Caco-2 (cell line): ENCODE results near the gene DYRK1A. TPM values are rescaled to one million over a fixed set of nuclear protein-coding genes. Genes with fewer than 3 reads are reported as not detected.

Source experiments
- BruUV-seq: library from RNA; stranded (reverse); fragments of 400-500 nt; replicated peaks from 2 replicates; lab custom pipeline; 2021; lab: Mats Ljungman, UMichigan
- CTCF ChIA-PET: fragments of 300-600 bp; sonication (Branson Sonifier 250); formaldehyde crosslinking; loops from one replicate; lab custom pipeline; 2022; ENCODE audit warnings: antibody characterized with exemption; lab: Charles Lee
- POLR2A ChIA-PET: fragments of 300-600 bp; sonication (Branson Sonifier 250); formaldehyde crosslinking; loops from one replicate; lab custom pipeline; 2022; ENCODE audit warnings: antibody characterized with exemption; lab: Charles Lee
- DNase-seq, 2 experiments: peaks; one replicate each; pipeline versions ENCODE4 v3.0.0 to v3.0.0-alpha.2; 2020 to 2022
- H3K27me3 ChIP-seq: replicated peaks from 2 replicates; pipeline ENCODE4 v1.6.0; 2011; ENCODE audit warnings: low read length; ENCODE audit not compliant: control insufficient read depth, insufficient read depth
- H3K36me3 ChIP-seq: 2 replicates; pipeline ENCODE4 v1.5.1; 2011; ENCODE audit warnings: low read length; ENCODE audit not compliant: control insufficient read depth, insufficient read depth
- H3K4me1 ChIP-seq: fragments of 250-450 bp; sonication (Bioruptor Pico); 2 replicates; pipeline ENCODE4 v1.5.1; 2020; ENCODE audit warnings: mild to moderate bottlenecking
- H3K4me3 ChIP-seq: 2 replicates; pipeline ENCODE4 v1.5.1; 2011; ENCODE audit warnings: low read depth, mild to moderate bottlenecking, control low read depth, low read length
- H3K9me3 ChIP-seq: fragments of 250-450 bp; sonication (Bioruptor Pico); 2 replicates; pipeline ENCODE4 v1.5.1; 2020; ENCODE audit warnings: mild to moderate bottlenecking, moderate library complexity
- H3K27ac Mint-ChIP-seq: one replicate; pipeline ENCODE4 v1.8.0; 2022; ENCODE audit warnings: mixed read lengths; ENCODE audit not compliant: unreplicated experiment
- H3K27me3 Mint-ChIP-seq: one replicate; pipeline ENCODE4 v1.8.0; 2022; ENCODE audit warnings: mixed read lengths; ENCODE audit not compliant: insufficient read depth, unreplicated experiment
- H3K36me3 Mint-ChIP-seq: one replicate; pipeline ENCODE4 v1.8.0; 2022; ENCODE audit warnings: mild to moderate bottlenecking, mixed read lengths; ENCODE audit not compliant: insufficient read depth, unreplicated experiment
- H3K4me1 Mint-ChIP-seq: one replicate; pipeline ENCODE4 v1.8.0; 2022; ENCODE audit warnings: low read depth, mixed read lengths; ENCODE audit not compliant: unreplicated experiment
- H3K4me3 Mint-ChIP-seq: one replicate; pipeline ENCODE4 v1.8.0; 2022; ENCODE audit warnings: mild to moderate bottlenecking, moderate library complexity, mixed read lengths; ENCODE audit not compliant: unreplicated experiment
- H3K9me3 Mint-ChIP-seq: one replicate; pipeline ENCODE4 v1.8.0; 2022; ENCODE audit warnings: mixed read lengths; ENCODE audit not compliant: unreplicated experiment
- CTCF ChIP-seq, 2 experiments: fragments of 200-600 bp in 1 of 2; IDR thresholded peaks; 1 replicate in 1 of 2; 2 replicates in 1 of 2; pipeline versions ENCODE4 v1.5.1 to v1.8.0; 2011 to 2022; ENCODE audit warnings: antibody characterized with exemption in 1 of 2, control low read depth in 1 of 2, inconsistent platforms in 1 of 2, low read depth in 1 of 2, low read length in 1 of 2, mild to moderate bottlenecking in 1 of 2, moderate library complexity in 1 of 2; ENCODE audit not compliant: insufficient read depth in 1 of 2, severe bottlenecking in 1 of 2, unreplicated experiment in 1 of 2
- intact Hi-C: fragments of 100-400 bp; cut with micrococcal nuclease; formaldehyde crosslinking; loops from one replicate; pipeline ENCODE4 v1.10.0; 2022; ENCODE audit not compliant: unreplicated experiment
- total RNA-seq: library from RNA; stranded (reverse); gene quantifications from 2 replicates; pipeline ENCODE4 v1.2.3, GENCODE V29; 2022

DYRK1A gene
- total RNA-seq, 1 experiment from 2014 or later: 50.9 TPM

GRCh38 chr21:37447288-37447936 lies 80.8 kb downstream of the DYRK1A start:
- Mint-ChIP-seq H3K27ac (no peak overlapping the region), H3K4me1 (peaks cover 33% of the 10 kb centered on the region), H3K4me3 (no peak overlapping the region), H3K27me3 (no peaks in the 10 kb centered on the region), H3K36me3 (peaks cover 21% of the 10 kb centered on the region), H3K9me3 (no peaks in the 10 kb centered on the region)
- H3K4me3 ChIP-seq: no peak overlapping the region
- no peak for DNase-seq
- no TSS peak for BruUV-seq
- H3K36me3 ChIP-seq: no peaks in the 10 kb centered on the region; the same call in none of the 2 replicates
- TF ChIP-seq CTCF (IDR thresholded peaks at IDR 0.05; ENCODE audit: insufficient read depth in 1 of 2, low read depth in 1 of 2, low read length in 1 of 2, severe bottlenecking in 1 of 2, unreplicated experiment in 1 of 2): no peak
- CTCF ChIA-PET: no interaction called here
- peaks cover 24% of the 10 kb centered on the region for H3K4me1 ChIP-seq
- no peaks in the 10 kb centered on the region for H3K27me3 ChIP-seq
- H3K9me3 ChIP-seq: no peaks in the 10 kb centered on the region
- intact Hi-C loops: no loop called here
- POLR2A ChIA-PET: no interaction called here

- no peaks in the 10 kb centered on the region for H3K27me3 Mint-ChIP-seq
- Histone ChIP-seq H3K27me3 (no peaks in the 10 kb centered on the region), H3K36me3 (no peaks in the 10 kb centered on the region; the same call in none of the 2 replicates), H3K4me3 (no peak overlapping the region), H3K9me3 (no peaks in the 10 kb centered on the region), H3K4me1 (peaks cover 25% of the 10 kb centered on the region)
- CTCF ChIA-PET: no interaction called here
- peaks cover 18% of the 10 kb centered on the region for H3K36me3 Mint-ChIP-seq
- no peak overlapping the region for H3K4me3 Mint-ChIP-seq
- POLR2A ChIA-PET: no interaction called here
- intact Hi-C loops: no loop called here
- no peak for DNase-seq
- TF ChIP-seq CTCF (IDR thresholded peaks at IDR 0.05; ENCODE audit: insufficient read depth in 1 of 2, low read depth in 1 of 2, low read length in 1 of 2, severe bottlenecking in 1 of 2, unreplicated experiment in 1 of 2): no peak
- BruUV-seq: no TSS peak
- no peak overlapping the region for H3K27ac Mint-ChIP-seq
- H3K4me1 Mint-ChIP-seq: peaks cover 26% of the 10 kb centered on the region
- H3K9me3 Mint-ChIP-seq: no peaks in the 10 kb centered on the region
These were observed 82.8 kb downstream of the DYRK1A start for GRCh38 chr21:37449302-37449937.

- POLR2A ChIA-PET: no interaction called here
- no peak overlapping the region for H3K27ac Mint-ChIP-seq
These were observed 83.9 kb downstream of the DYRK1A start for GRCh38 chr21:37450445-37450941.

More at GRCh38 chr21:37450445-37450941, 83.9 kb downstream of the DYRK1A start:
- no TSS peak for BruUV-seq
- Histone ChIP-seq H3K27me3 (no peaks in the 10 kb centered on the region), H3K9me3 (no peaks in the 10 kb centered on the region), H3K36me3 (no peaks in the 10 kb centered on the region; the same call in none of the 2 replicates), H3K4me1 (peaks cover 36% of the 10 kb centered on the region), H3K4me3 (no peak overlapping the region)
- no peak overlapping the region for H3K4me3 Mint-ChIP-seq
- CTCF ChIA-PET: no interaction called here
- no peak for TF ChIP-seq CTCF (IDR thresholded peaks at IDR 0.05; ENCODE audit: insufficient read depth in 1 of 2, low read depth in 1 of 2, low read length in 1 of 2, severe bottlenecking in 1 of 2, unreplicated experiment in 1 of 2)
- intact Hi-C loops: no loop called here
- H3K27me3 Mint-ChIP-seq: no peaks in the 10 kb centered on the region
- H3K9me3 Mint-ChIP-seq: no peaks in the 10 kb centered on the region
- no peak for DNase-seq
- H3K36me3 Mint-ChIP-seq: peaks cover 25% of the 10 kb centered on the region
- peaks cover 27% of the 10 kb centered on the region for H3K4me1 Mint-ChIP-seq
